ENCODE data around the gene FIS1. TPM values are rescaled to one million over a fixed set of nuclear protein-coding genes. Genes with fewer than 3 reads are reported as not detected.
"Not testable (repeated sequence)": the region's sequence is repeated elsewhere in the genome, so short reads cannot be mapped to it uniquely, and the experiment has no call there.

FIS1 gene
- total RNA-seq, 1 experiment from 2014 or later = 64.1 TPM

- peaks cover 19% of the 10 kb centered on the region for H3K36me3 ChIP-seq
- H3K27ac ChIP-seq = no peak overlapping the region
- H3K4me3 ChIP-seq = no peak overlapping the region
- no peak for DNase-seq
- no peaks in the 10 kb centered on the region for H3K27me3 ChIP-seq
- H3K9me3 ChIP-seq (replicated peaks) = no peaks in the 10 kb centered on the region
- no peaks in the 10 kb centered on the region for H3K4me1 ChIP-seq
These were observed 34.7 kb downstream of the FIS1 start for GRCh38 chr7:101210143-101210542.

GRCh38 chr7:101208794-101209193, 36.1 kb downstream of the FIS1 start:
- Histone ChIP-seq H3K4me1 (no peaks in the 10 kb centered on the region), H3K36me3 (peaks cover 15% of the 10 kb centered on the region), H3K27ac (no peak overlapping the region), H3K4me3 (no peak overlapping the region), H3K27me3 (no peaks in the 10 kb centered on the region), H3K9me3 (replicated peaks) (no peaks in the 10 kb centered on the region)
- DNase-seq = no peak

GRCh38 chr7:101207459-101207858, 37.4 kb downstream of the FIS1 start:
- Histone ChIP-seq H3K4me3 (no peak overlapping the region), H3K36me3 (peaks cover 15% of the 10 kb centered on the region), H3K27me3 (peaks cover under 1% of the 10 kb centered on the region; the same call in 1 of the 2 replicates), H3K4me1 (no peaks in the 10 kb centered on the region), H3K27ac (no peak overlapping the region), H3K9me3 (replicated peaks) (no peaks in the 10 kb centered on the region)
- no peak for DNase-seq

- H3K27me3 ChIP-seq = peaks cover 7% of the 10 kb centered on the region; the same call in 1 of the 2 replicates
- H3K27ac ChIP-seq = no peak overlapping the region
- DNase-seq = no peak
- no peaks in the 10 kb centered on the region for H3K9me3 ChIP-seq (replicated peaks)
- H3K36me3 ChIP-seq = peaks cover 15% of the 10 kb centered on the region
- no peaks in the 10 kb centered on the region for H3K4me1 ChIP-seq
- no peak overlapping the region for H3K4me3 ChIP-seq
These were observed 38.2 kb downstream of the FIS1 start for GRCh38 chr7:101206665-101207042.

GRCh38 chr7:101205901-101206664, 38.8 kb downstream of the FIS1 start:
- Histone ChIP-seq H3K9me3 (replicated peaks) (no peaks in the 10 kb centered on the region), H3K27ac (no peak overlapping the region), H3K4me1 (no peaks in the 10 kb centered on the region), H3K4me3 (no peak overlapping the region), H3K36me3 (peaks cover 12% of the 10 kb centered on the region; the same call in 1 of the 2 replicates), H3K27me3 (peaks cover 8% of the 10 kb centered on the region; the same call in 1 of the 2 replicates)
- DNase-seq = no peak

GRCh38 chr7:101203740-101204738, 40.8 kb downstream of the FIS1 start:
- H3K36me3 ChIP-seq; H3K27ac ChIP-seq; H3K9me3 ChIP-seq (replicated peaks); H3K4me3 ChIP-seq; H3K4me1 ChIP-seq; DNase-seq: not testable (repeated sequence)
- peaks cover 13% of the 10 kb centered on the region; the same call in 1 of the 2 replicates for H3K27me3 ChIP-seq

GRCh38 chr7:101202603-101202918, 42.3 kb downstream of the FIS1 start:
- Histone ChIP-seq H3K27ac (no peak overlapping the region), H3K4me3 (no peak overlapping the region), H3K27me3 (peaks cover 13% of the 10 kb centered on the region; the same call in 1 of the 2 replicates), H3K36me3 (peaks cover 5% of the 10 kb centered on the region; the same call in 1 of the 2 replicates), H3K9me3 (replicated peaks) (no peaks in the 10 kb centered on the region), H3K4me1 (no peaks in the 10 kb centered on the region)
- no peak for DNase-seq

GRCh38 chr7:101201695-101202602, 42.9 kb downstream of the FIS1 start:
- peak in 1 of 2 experiments; percentile 23 for DNase-seq
- peaks cover 5% of the 10 kb centered on the region; the same call in 1 of the 2 replicates for H3K36me3 ChIP-seq
- peaks cover 13% of the 10 kb centered on the region; the same call in 1 of the 2 replicates for H3K27me3 ChIP-seq
- no peaks in the 10 kb centered on the region for H3K9me3 ChIP-seq (replicated peaks)
- H3K27ac ChIP-seq = no peak overlapping the region
- no peak overlapping the region for H3K4me3 ChIP-seq
- H3K4me1 ChIP-seq = no peaks in the 10 kb centered on the region

- no peak for DNase-seq
- Histone ChIP-seq H3K27me3 (peaks cover 13% of the 10 kb centered on the region; the same call in 1 of the 2 replicates), H3K9me3 (replicated peaks) (no peaks in the 10 kb centered on the region), H3K27ac (no peak within 1 kb of the TSS), H3K4me3 (no peak within 1 kb of the TSS), H3K36me3 (peaks cover 2% of the 10 kb centered on the region; the same call in 1 of the 2 replicates), H3K4me1 (no peaks in the 10 kb centered on the region)
These were observed 43.9 kb downstream of the FIS1 start, which contains the start of gene MOGAT3 for GRCh38 chr7:101200862-101201599. Gene MOGAT3 (minus strand): TSS chr7:101201036. CDS start chr7:101200854, 182 bp downstream.

GRCh38 chr7:101200504-101200861, 44.4 kb downstream of the FIS1 start:
- no peaks in the 10 kb centered on the region for H3K9me3 ChIP-seq (replicated peaks)
- H3K4me1 ChIP-seq = no peaks in the 10 kb centered on the region
- peaks cover 13% of the 10 kb centered on the region; the same call in 1 of the 2 replicates for H3K27me3 ChIP-seq
- no peak for DNase-seq
- H3K4me3 ChIP-seq = no peak overlapping the region
- H3K27ac ChIP-seq = no peak overlapping the region
- no peaks in the 10 kb centered on the region for H3K36me3 ChIP-seq

- not testable (repeated sequence) for DNase-seq; H3K4me3 ChIP-seq; H3K4me1 ChIP-seq; H3K27ac ChIP-seq; H3K9me3 ChIP-seq (replicated peaks); H3K36me3 ChIP-seq
- peaks cover 13% of the 10 kb centered on the region; the same call in 1 of the 2 replicates for H3K27me3 ChIP-seq
These were observed 45.4 kb downstream of the FIS1 start for GRCh38 chr7:101199522-101199921.

GRCh38 chr7:101198476-101198875, 46.4 kb downstream of the FIS1 start:
- no peaks in the 10 kb centered on the region for H3K4me1 ChIP-seq
- no peak overlapping the region for H3K4me3 ChIP-seq
- H3K27ac ChIP-seq = no peak overlapping the region
- no peaks in the 10 kb centered on the region for H3K9me3 ChIP-seq (replicated peaks)
- no peaks in the 10 kb centered on the region for H3K36me3 ChIP-seq
- no peak for DNase-seq
- H3K27me3 ChIP-seq = peaks cover 13% of the 10 kb centered on the region; the same call in 1 of the 2 replicates

- peaks cover 13% of the 10 kb centered on the region; the same call in 1 of the 2 replicates for H3K27me3 ChIP-seq
- H3K27ac ChIP-seq = no peak overlapping the region
- H3K4me1 ChIP-seq = no peaks in the 10 kb centered on the region
These were observed 46.9 kb downstream of the FIS1 start for GRCh38 chr7:101197991-101198390.

More at GRCh38 chr7:101197991-101198390, 46.9 kb downstream of the FIS1 start:
- Histone ChIP-seq H3K36me3 (no peaks in the 10 kb centered on the region), H3K9me3 (replicated peaks) (no peaks in the 10 kb centered on the region), H3K4me3 (no peak overlapping the region)
- no peak for DNase-seq
